ENCODE data around the gene RAB7A. TPM values are rescaled to one million over a fixed set of nuclear protein-coding genes. Genes with fewer than 3 reads are reported as not detected.
"Not testable (repeated sequence)": the region's sequence is repeated elsewhere in the genome, so short reads cannot be mapped to it uniquely, and the experiment has no call there.

RAB7A gene
- total RNA-seq, 4 donors from 2014 or later, result 98.9 to 114 (median 110) TPM

DNA sequence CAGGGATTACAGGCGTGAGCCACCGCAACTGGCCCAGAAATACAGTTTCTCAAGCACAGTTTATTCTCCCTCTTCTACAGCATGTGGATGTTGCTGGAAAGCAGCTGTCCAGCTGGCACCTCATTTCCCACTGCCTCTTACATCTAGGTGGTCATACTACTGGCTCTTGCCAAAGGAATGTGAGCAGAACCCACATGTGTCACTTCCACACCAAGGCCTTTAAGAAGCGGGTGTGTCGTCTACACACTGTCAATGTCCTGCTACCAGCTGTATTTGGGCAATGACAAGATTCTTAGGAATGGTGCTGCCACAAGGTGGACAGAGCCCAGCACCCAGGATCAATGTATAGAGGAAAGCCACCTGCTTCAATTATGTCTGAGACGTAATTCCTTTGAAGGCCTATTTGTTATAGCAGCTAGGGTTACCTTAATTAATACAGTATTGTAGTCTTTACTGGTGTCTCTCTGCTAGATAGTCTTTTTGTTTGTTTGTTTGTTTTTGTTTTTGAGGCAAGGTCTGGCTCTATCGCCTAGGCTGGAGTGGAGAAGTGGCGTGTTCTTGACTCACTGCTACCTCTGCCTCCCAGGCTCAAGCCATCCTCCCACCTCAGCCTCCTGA, 15.1 kb upstream of the RAB7A start:
- Histone ChIP-seq H3K27me3 (no peaks in the 10 kb centered on the region), H3K36me3 (no peaks in the 10 kb centered on the region), H3K27ac (no peak overlapping the region), H3K4me3 (replicated peaks in 1 of 3) (no peak overlapping the region), H3K9me3 (no peaks in the 10 kb centered on the region), H3K4me1 (no peaks in the 10 kb centered on the region)
- 98 to 99% methylated on average over 7 of the region's 7 CpGs for WGBS, 2 donors
- DNase-seq, result no peak
- TF ChIP-seq, protein P1, sequence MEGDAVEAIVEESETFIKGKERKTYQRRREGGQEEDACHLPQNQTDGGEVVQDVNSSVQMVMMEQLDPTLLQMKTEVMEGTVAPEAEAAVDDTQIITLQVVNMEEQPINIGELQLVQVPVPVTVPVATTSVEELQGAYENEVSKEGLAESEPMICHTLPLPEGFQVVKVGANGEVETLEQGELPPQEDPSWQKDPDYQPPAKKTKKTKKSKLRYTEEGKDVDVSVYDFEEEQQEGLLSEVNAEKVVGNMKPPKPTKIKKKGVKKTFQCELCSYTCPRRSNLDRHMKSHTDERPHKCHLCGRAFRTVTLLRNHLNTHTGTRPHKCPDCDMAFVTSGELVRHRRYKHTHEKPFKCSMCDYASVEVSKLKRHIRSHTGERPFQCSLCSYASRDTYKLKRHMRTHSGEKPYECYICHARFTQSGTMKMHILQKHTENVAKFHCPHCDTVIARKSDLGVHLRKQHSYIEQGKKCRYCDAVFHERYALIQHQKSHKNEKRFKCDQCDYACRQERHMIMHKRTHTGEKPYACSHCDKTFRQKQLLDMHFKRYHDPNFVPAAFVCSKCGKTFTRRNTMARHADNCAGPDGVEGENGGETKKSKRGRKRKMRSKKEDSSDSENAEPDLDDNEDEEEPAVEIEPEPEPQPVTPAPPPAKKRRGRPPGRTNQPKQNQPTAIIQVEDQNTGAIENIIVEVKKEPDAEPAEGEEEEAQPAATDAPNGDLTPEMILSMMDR (IDR thresholded peaks at IDR 0.05), result no peak
- no peak for TF ChIP-seq POLR2A (IDR thresholded peaks at IDR 0.05)
- intact Hi-C loops (cut with DNase I), result no loop called here

DNA sequence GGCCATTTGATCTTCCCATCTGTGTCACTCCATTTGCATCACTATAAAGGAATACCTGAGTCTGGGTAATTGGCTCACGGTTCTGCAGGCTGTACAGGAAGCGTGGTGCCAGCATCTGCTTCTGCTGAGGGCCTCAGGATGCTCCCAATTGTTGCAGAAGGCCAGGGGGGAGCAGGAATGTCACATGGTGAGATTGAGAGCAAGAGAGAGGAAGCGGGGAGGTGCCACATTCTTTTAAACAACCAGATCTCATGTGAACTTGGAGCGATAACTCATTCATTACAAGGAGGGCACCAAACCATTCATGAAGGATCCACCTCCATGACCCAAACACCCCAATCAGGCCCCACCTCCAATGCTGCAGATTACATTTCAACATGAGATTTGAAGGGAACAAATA, 13.1 kb upstream of the RAB7A start:
- no peak overlapping the region for H3K27ac ChIP-seq
- no peaks in the 10 kb centered on the region for H3K27me3 ChIP-seq
- DNase-seq, result no peak
- H3K4me3 ChIP-seq (replicated peaks in 1 of 3), result no peak overlapping the region
- H3K36me3 ChIP-seq, result no peaks in the 10 kb centered on the region
- no peaks in the 10 kb centered on the region for H3K4me1 ChIP-seq
- TF ChIP-seq, protein P1 (IDR thresholded peaks at IDR 0.05), result no peak
- no peak for TF ChIP-seq POLR2A (IDR thresholded peaks at IDR 0.05)
- H3K9me3 ChIP-seq, result no peaks in the 10 kb centered on the region
- 90 to 98% methylated on average over 4 of the region's 4 CpGs for WGBS, 2 donors
- intact Hi-C loops (cut with DNase I), result no loop called here

DNA sequence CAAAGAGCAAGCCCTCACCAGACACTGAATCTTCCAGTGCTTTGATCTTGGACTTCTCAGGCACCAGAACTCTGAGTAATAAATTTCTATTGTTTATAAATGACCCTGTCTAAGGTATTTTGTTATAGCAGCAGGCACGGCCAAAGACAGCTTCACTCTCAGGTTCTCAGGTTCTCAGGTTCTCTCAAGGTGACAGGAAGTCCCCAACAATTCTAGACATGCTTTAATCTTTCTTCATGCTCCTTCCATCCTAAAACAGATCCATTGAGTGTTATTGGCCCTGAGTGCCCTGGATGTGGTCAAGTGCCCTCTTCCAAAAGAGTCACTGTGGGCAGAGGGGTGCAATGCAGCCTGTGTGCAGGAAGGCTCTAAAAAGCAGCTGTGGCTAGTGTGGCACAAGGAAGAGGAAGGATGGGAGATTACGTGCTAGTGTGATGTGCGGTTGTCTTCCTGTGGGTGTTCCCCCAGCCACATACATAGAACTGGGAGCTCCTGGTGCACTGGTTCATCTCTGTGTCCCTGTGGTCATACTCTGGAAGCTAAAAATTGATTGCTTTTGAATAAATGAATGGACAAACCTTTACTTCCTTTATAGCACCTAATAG, 11.0 kb upstream of the RAB7A start:
- no peak overlapping the region for H3K27ac ChIP-seq
- 64 to 85% methylated on average over 3 of the region's 3 CpGs for WGBS, 2 donors
- H3K27me3 ChIP-seq, result no peaks in the 10 kb centered on the region
- TF ChIP-seq, protein P1 (IDR thresholded peaks at IDR 0.05), result no peak
- no peak for TF ChIP-seq POLR2A (IDR thresholded peaks at IDR 0.05)
- H3K4me3 ChIP-seq (replicated peaks in 1 of 3), result no peak overlapping the region
- intact Hi-C loops (cut with DNase I), result no loop called here
- no peaks in the 10 kb centered on the region for H3K9me3 ChIP-seq
- DNase-seq, result no peak
- no peaks in the 10 kb centered on the region for H3K4me1 ChIP-seq
- no peaks in the 10 kb centered on the region for H3K36me3 ChIP-seq

DNA sequence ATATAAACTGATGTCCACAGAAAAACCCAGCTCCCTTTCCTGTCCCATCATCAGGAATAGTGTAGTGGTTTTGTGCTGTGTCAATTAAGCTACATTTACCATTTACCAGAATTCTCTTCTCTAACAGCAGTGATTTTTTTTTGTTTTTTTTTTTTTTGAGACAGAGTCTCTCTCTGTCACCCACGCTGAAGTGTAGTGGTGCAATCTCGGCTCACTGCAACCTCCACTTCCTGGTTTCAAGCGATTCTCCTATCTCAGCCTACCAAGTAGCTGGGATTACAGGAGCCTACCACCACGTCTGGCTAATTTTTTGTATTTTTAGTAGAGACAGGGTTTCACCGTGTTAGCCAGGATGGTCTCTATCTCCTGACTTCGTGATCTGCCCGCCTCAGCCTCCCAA, 7.1 kb upstream of the RAB7A start:
- H3K27ac ChIP-seq; DNase-seq; H3K36me3 ChIP-seq; H3K4me3 ChIP-seq (replicated peaks in 1 of 3); H3K4me1 ChIP-seq; H3K27me3 ChIP-seq; H3K9me3 ChIP-seq; intact Hi-C loops (cut with DNase I): not testable (repeated sequence)
- 77 to 78% methylated on average over 7 of the region's 7 CpGs for WGBS, 2 donors

DNA sequence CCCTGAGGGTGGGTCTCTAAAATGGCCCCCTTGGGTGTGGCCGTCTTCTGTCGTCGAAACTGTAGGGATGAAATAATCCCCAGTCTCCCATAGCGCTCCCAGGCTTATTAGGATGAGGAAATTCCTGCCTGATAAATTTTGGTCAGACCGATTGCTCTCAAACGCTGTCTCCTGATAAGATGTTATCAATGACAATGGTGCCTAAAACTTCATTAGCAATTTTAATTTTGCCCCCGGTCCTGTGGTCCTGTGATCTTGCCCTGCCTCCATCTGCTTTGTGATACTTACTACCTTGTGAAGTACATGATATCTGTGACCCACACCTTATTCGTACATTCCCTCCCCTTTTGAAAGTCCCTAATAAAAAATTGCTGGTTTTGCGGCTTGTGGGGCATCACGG, 5.1 kb upstream of the RAB7A start:
- DNase-seq, result no peak
- Histone ChIP-seq H3K4me3 (replicated peaks in 1 of 3) (no peak overlapping the region), H3K9me3 (no peaks in the 10 kb centered on the region), H3K27me3 (no peaks in the 10 kb centered on the region), H3K4me1 (no peaks in the 10 kb centered on the region), H3K36me3 (no peaks in the 10 kb centered on the region), H3K27ac (no peak overlapping the region)
- intact Hi-C loops (cut with DNase I), result loop anchor here (10.0 kb wide), 1 partner anchor 74 kb away; no protein-coding TSS in a partner anchor
- WGBS, 2 donors, result 45 to 50% methylated on average over 10 of the region's 10 CpGs
- TF ChIP-seq, protein P1 (IDR thresholded peaks at IDR 0.05), result no peak
- TF ChIP-seq POLR2A (IDR thresholded peaks at IDR 0.05), result no peak

Measured in thyroid gland (tissue), 4 donors.